ENCODE measurements around the gene WDR12. TPM values are rescaled to one million over a fixed set of nuclear protein-coding genes. Genes with fewer than 3 reads are reported as not detected.
A peak's percentile ranks its signal among the peaks of the same experiment; 100 is the strongest.

WDR12 gene
- total RNA-seq, 1 experiment from 2014 or later = 141 TPM

DNA sequence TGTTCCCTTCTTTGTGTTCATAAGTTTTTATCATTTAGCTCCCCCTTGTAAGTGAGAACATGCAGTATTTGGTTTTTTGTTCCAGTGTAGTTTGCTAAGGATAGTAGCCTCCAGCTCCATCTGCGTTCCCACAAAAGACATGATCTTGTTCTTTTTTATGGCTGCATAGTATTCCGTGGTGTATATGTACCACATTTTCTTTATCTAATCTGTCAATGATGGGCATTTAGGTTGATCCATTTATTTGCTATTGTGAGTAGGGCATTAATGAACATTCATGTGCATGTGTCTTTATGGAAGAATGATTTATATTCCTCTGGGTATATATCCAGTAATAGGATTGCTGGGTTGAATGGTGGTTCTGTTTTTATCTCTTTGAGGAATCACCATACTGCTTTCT, 34.0 kb upstream of the WDR12 start:
- Mint-ChIP-seq H3K4me3 (ENCODE audit: unreplicated experiment) (no peak overlapping the region), H3K36me3 (ENCODE audit: insufficient read depth, unreplicated experiment) (peaks cover 37% of the 10 kb centered on the region), H3K9me3 (ENCODE audit: unreplicated experiment) (peaks cover 7% of the 10 kb centered on the region), H3K27ac (ENCODE audit: low read depth, unreplicated experiment) (no peak overlapping the region), H3K4me1 (ENCODE audit: insufficient read depth, unreplicated experiment) (no peaks in the 10 kb centered on the region), H3K27me3 (ENCODE audit: insufficient read depth, unreplicated experiment) (no peaks in the 10 kb centered on the region)
- DNase-seq (ENCODE audit: unreplicated experiment) = no peak
- intact Hi-C loops (cut with micrococcal nuclease) = no loop called here
- POLR2A ChIA-PET = interaction anchor here (1.1 to 1.5 kb wide), 2 partner anchors 15 to 21 kb away, joined by 4 to 5 read pairs; no protein-coding TSS in a partner anchor
- CTCF ChIA-PET = no interaction called here
- TF ChIP-seq, protein P1, sequence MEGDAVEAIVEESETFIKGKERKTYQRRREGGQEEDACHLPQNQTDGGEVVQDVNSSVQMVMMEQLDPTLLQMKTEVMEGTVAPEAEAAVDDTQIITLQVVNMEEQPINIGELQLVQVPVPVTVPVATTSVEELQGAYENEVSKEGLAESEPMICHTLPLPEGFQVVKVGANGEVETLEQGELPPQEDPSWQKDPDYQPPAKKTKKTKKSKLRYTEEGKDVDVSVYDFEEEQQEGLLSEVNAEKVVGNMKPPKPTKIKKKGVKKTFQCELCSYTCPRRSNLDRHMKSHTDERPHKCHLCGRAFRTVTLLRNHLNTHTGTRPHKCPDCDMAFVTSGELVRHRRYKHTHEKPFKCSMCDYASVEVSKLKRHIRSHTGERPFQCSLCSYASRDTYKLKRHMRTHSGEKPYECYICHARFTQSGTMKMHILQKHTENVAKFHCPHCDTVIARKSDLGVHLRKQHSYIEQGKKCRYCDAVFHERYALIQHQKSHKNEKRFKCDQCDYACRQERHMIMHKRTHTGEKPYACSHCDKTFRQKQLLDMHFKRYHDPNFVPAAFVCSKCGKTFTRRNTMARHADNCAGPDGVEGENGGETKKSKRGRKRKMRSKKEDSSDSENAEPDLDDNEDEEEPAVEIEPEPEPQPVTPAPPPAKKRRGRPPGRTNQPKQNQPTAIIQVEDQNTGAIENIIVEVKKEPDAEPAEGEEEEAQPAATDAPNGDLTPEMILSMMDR (IDR thresholded peaks at IDR 0.05; ENCODE audit: unreplicated experiment) = no peak
- no TSS peak for BruUV-seq (replicated peaks)

DNA sequence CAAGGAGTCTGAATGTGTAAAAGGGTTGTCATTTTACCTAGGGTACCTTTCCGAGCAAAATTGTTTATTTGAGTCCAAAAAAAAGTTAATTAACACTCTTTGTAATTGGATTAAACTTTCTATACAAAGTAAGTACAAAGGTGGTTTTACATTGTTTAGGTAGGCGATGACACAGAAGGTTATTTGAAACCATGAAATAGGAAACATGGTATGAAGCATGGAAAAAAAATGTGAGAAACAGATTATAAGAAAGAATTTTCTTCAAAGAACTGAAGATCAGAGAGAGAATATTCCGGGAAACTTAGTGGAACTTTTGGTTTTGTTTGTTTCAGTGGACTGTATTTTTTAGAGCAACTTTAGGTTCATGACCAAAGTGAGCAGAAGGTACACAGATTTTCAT, 33.3 kb upstream of the WDR12 start:
- BruUV-seq (replicated peaks) = no TSS peak
- Mint-ChIP-seq H3K4me3 (ENCODE audit: unreplicated experiment) (no peak overlapping the region), H3K9me3 (ENCODE audit: unreplicated experiment) (peaks cover 7% of the 10 kb centered on the region), H3K4me1 (ENCODE audit: insufficient read depth, unreplicated experiment) (no peaks in the 10 kb centered on the region), H3K27ac (ENCODE audit: low read depth, unreplicated experiment) (peak overlapping the region; percentile 47), H3K27me3 (ENCODE audit: insufficient read depth, unreplicated experiment) (no peaks in the 10 kb centered on the region), H3K36me3 (ENCODE audit: insufficient read depth, unreplicated experiment) (peaks cover 37% of the 10 kb centered on the region)
- ChIA-PET CTCF (no interaction called here), POLR2A (interaction anchor here (1.1 to 1.5 kb wide), 2 partner anchors 14 to 22 kb away, joined by 4 to 5 read pairs; no protein-coding TSS in a partner anchor)
- TF ChIP-seq, protein P1 (IDR thresholded peaks at IDR 0.05; ENCODE audit: unreplicated experiment) = no peak
- DNase-seq (ENCODE audit: unreplicated experiment) = no peak
- intact Hi-C loops (cut with micrococcal nuclease) = no loop called here

DNA sequence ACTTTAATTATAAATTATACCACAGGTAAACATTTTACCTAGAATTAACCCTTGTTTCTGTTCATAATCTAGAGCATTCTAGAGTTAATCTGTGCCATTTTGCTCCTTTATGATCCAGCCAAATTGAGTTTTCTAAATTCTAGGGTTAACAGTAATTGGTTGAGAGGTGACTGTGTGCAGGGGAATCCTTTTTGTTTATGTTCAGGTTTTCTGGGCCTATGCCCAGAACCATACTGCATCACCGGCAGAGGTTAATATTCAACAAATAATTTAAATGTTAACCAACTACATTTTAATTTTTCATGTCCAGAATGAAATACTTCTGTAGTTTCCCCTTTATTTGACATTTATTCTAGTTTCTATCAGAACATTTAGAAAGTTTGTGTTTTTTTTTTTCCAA, 32.9 kb upstream of the WDR12 start:
- Mint-ChIP-seq H3K36me3 (ENCODE audit: insufficient read depth, unreplicated experiment) (peaks cover 41% of the 10 kb centered on the region), H3K9me3 (ENCODE audit: unreplicated experiment) (peaks cover 7% of the 10 kb centered on the region), H3K27ac (ENCODE audit: low read depth, unreplicated experiment) (peak overlapping the region; percentile 47), H3K4me1 (ENCODE audit: insufficient read depth, unreplicated experiment) (no peaks in the 10 kb centered on the region), H3K4me3 (ENCODE audit: unreplicated experiment) (no peak overlapping the region), H3K27me3 (ENCODE audit: insufficient read depth, unreplicated experiment) (no peaks in the 10 kb centered on the region)
- BruUV-seq (replicated peaks) = no TSS peak
- TF ChIP-seq, protein P1 (IDR thresholded peaks at IDR 0.05; ENCODE audit: unreplicated experiment) = no peak
- DNase-seq (ENCODE audit: unreplicated experiment) = peak; percentile 36
- intact Hi-C loops (cut with micrococcal nuclease) = no loop called here
- CTCF ChIA-PET = no interaction called here
- POLR2A ChIA-PET = interaction anchor here (1.1 to 1.5 kb wide), 2 partner anchors 13 to 22 kb away, joined by 4 to 5 read pairs; no protein-coding TSS in a partner anchor

DNA sequence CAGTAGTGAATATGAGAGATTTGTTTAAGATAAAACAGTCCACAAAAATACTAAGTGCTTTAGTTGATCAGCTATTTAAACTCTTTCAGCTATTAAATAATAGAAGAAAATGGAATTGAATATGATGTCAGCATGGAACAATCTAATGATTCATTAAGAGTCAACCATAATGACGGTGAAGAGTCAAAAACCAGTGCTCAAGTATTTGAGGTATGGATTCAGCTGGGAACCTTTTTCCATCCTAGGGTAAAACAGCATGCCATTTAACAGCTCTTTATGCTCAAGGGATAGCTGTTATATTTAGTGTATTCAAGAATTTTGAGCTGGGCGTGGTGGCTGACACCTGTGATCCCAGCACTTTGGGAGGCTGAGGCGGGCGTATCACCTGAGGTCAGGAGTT, 30.3 kb upstream of the WDR12 start:
- CTCF ChIA-PET = interaction anchor here (1.3 kb wide), 1 partner anchor 32 kb away, joined by 3 read pairs; no protein-coding TSS in a partner anchor
- BruUV-seq (replicated peaks) = no TSS peak
- Mint-ChIP-seq H3K27me3 (ENCODE audit: insufficient read depth, unreplicated experiment) (no peaks in the 10 kb centered on the region), H3K27ac (ENCODE audit: low read depth, unreplicated experiment) (no peak overlapping the region), H3K36me3 (ENCODE audit: insufficient read depth, unreplicated experiment) (peaks cover 47% of the 10 kb centered on the region), H3K9me3 (ENCODE audit: unreplicated experiment) (no peaks in the 10 kb centered on the region), H3K4me1 (ENCODE audit: insufficient read depth, unreplicated experiment) (no peaks in the 10 kb centered on the region), H3K4me3 (ENCODE audit: unreplicated experiment) (no peak overlapping the region)
- TF ChIP-seq, protein P1 (IDR thresholded peaks at IDR 0.05; ENCODE audit: unreplicated experiment) = no peak
- POLR2A ChIA-PET = interaction anchor here (0.8 kb wide), 1 partner anchor 8 kb away, joined by 4 read pairs; no protein-coding TSS in a partner anchor
- DNase-seq (ENCODE audit: unreplicated experiment) = no peak
- intact Hi-C loops (cut with micrococcal nuclease) = no loop called here

All from MCF 10A (cell line).